HepG2 (cell line): ENCODE data around the gene NEURL1. TPM values are rescaled to one million over a fixed set of nuclear protein-coding genes. Genes with fewer than 3 reads are reported as not detected.

ENCODE experiments used
- BHLHE40 ChIP-seq: IDR thresholded peaks from 2 replicates; pipeline ENCODE4 v1.6.1; 2011; ENCODE audit warnings: low read length, improper control_type of control experiment
- HES4 ChIP-seq: sonication (generic); formaldehyde crosslinking; IDR thresholded peaks from 2 replicates; pipeline ENCODE4 v1.9.0; 2021; ENCODE audit warnings: mild to moderate bottlenecking, missing genetic modification reagents, borderline replicate concordance
- MTF1 ChIP-seq: sonication (generic); formaldehyde crosslinking; IDR thresholded peaks from 2 replicates; pipeline ENCODE4 v1.5.0; 2020; ENCODE audit warnings: missing genetic modification reagents
- NFYB ChIP-seq: sonication (generic); formaldehyde crosslinking; IDR thresholded peaks from 2 replicates; pipeline ENCODE4 v1.4.0; 2020; ENCODE audit warnings: missing genetic modification reagents
- NR2F1 ChIP-seq, 2 experiments: fragments of 450-650 bp in 1 of 2; formaldehyde crosslinking in 1 of 2; IDR thresholded peaks; 2 replicates each; pipeline versions ENCODE4 v1.5.0 to v1.6.1; 2016 to 2020; ENCODE audit warnings: mild to moderate bottlenecking in 1 of 2, missing compliant biosample characterization in 1 of 2, missing genetic modification reagents in 1 of 2, moderate library complexity in 1 of 2
- PCBP2 ChIP-seq: fragments of 200-400 bp; formaldehyde crosslinking; optimal IDR thresholded peaks from 2 replicates; pipeline ENCODE3; 2018; ENCODE audit warnings: low read length, low read depth; ENCODE audit not compliant: poor library complexity, severe bottlenecking
- RFX1 ChIP-seq: fragments of 450-650 bp; IDR thresholded peaks from 2 replicates; pipeline ENCODE4 v1.6.1; 2017
- ZFP37 ChIP-seq: sonication (generic); formaldehyde crosslinking; IDR thresholded peaks from 2 replicates; pipeline ENCODE4 v1.4.0; 2020; ENCODE audit warnings: missing genetic modification reagents, borderline replicate concordance
- ZNF232 ChIP-seq: sonication (generic); formaldehyde crosslinking; IDR thresholded peaks from 2 replicates; pipeline ENCODE4 v1.4.0; 2020; ENCODE audit warnings: missing genetic modification reagents, borderline replicate concordance
- ZNF235 ChIP-seq: sonication (generic); formaldehyde crosslinking; IDR thresholded peaks from 2 replicates; pipeline ENCODE4 v1.8.1; 2023; ENCODE audit warnings: mild to moderate bottlenecking, missing genetic modification reagents, borderline replicate concordance
- ZNF296 ChIP-seq: sonication (generic); formaldehyde crosslinking; conservative IDR thresholded peaks from 2 replicates; pipeline ENCODE4 v1.5.0; 2020; ENCODE audit warnings: mild to moderate bottlenecking, missing genetic modification reagents
- ZNF382 ChIP-seq: sonication (generic); formaldehyde crosslinking; IDR thresholded peaks from 2 replicates; pipeline ENCODE4 v1.5.0; 2020; ENCODE audit warnings: missing genetic modification reagents, mild to moderate bottlenecking, borderline replicate concordance
- ZNF432 ChIP-seq: sonication (generic); formaldehyde crosslinking; IDR thresholded peaks from 2 replicates; pipeline ENCODE4 v1.5.0; 2020; ENCODE audit warnings: missing genetic modification reagents, mild to moderate bottlenecking, borderline replicate concordance
- ZNF652 ChIP-seq: IDR thresholded peaks from 2 replicates; pipeline ENCODE4 v1.6.1; 2016; ENCODE audit warnings: low read depth, borderline replicate concordance
- ZNF775 ChIP-seq: sonication (generic); formaldehyde crosslinking; IDR thresholded peaks from 2 replicates; pipeline ENCODE4 v1.4.0; 2020; ENCODE audit warnings: missing genetic modification reagents, mild to moderate bottlenecking, moderate library complexity, borderline replicate concordance
- polyA plus RNA-seq, 8 experiments: library from polyadenylated mRNA; depleted of rRNA in 3 of 8; stranded (reverse) in 7 of 8; unstranded in 1 of 8; fragments of >200 nt; fragmentation: Illumina TruSeq in 4 of 8; extraction: Trizol in 4 of 8; gene quantifications; 2 replicates each; pipeline versions ENCODE4 v1.2.1 to v1.2.3, GENCODE V29; 2011 to 2016; ENCODE audit warnings: low read depth in 4 of 8, missing spikeins in 1 of 8, mixed read lengths in 1 of 8; ENCODE audit not compliant: insufficient read depth in 1 of 8
- total RNA-seq, 5 experiments: library from RNA; depleted of rRNA; stranded (reverse); fragments of >200 nt; fragmentation: Illumina TruSeq; extraction: Trizol; gene quantifications; 2 replicates each; pipeline ENCODE4 v1.2.3, GENCODE V29; 2016; ENCODE audit warnings: low read depth in 1 of 5
- TF ChIP-seq, protein P1 (sequence below): sonication (generic); formaldehyde crosslinking; IDR thresholded peaks from 2 replicates; pipeline ENCODE4 v1.8.1; 2022; ENCODE audit warnings: mild to moderate bottlenecking, missing genetic modification reagents
- TF ChIP-seq, protein P2 (sequence below): sonication (generic); formaldehyde crosslinking; IDR thresholded peaks from 2 replicates; pipeline ENCODE4 v1.4.0; 2020; ENCODE audit warnings: missing genetic modification reagents, borderline replicate concordance
- TF ChIP-seq, protein P3 (sequence below): sonication (generic); IDR thresholded peaks from 2 replicates; pipeline ENCODE4 v1.6.1; 2016; ENCODE audit warnings: low read depth, borderline replicate concordance
- TF ChIP-seq, protein P4 (sequence below), 2 experiments: sonication (generic) in 1 of 2; formaldehyde crosslinking in 1 of 2; IDR thresholded peaks; 2 replicates each; pipeline versions ENCODE4 v1.4.0 to v1.6.1; 2016 to 2020; ENCODE audit warnings: borderline replicate concordance in 1 of 2, low read depth in 1 of 2, mild to moderate bottlenecking in 1 of 2, missing genetic modification reagents in 1 of 2

The NEURL1 gene
- total and polyA plus RNA-seq, 2 of the 13 experiments (the other 11 are each of a cell fraction or from before 2014, with no cell fraction given), result not detected

DNA sequence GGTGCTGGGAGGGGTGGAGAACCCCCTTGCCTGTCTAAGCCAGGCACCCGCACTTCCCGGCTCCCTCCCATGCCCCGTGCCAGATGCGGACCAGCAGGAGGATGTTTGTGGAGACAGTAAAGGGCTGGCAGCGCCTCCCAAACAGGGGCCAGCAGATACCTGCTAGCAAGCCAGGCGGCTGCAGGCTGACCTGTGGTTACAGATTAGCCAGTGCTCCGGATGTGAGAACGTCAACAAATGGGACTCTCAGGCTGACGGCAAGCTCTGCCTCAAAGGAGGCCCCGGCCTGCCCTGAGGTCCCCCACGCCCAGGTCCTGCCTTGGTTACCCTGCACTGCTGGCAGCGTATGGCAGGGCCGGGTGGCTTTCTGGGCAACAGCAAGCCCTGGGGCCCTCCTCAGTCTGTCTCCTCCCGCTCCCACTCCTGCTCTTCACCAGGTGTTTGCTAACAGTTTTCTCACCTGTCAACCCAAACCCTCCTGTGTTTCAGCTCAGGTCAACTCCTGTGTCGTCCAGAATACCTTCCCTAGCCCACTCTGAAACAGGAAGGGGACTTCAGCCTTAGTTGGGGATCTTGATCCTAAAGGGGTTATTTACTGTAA is 85.4 kb downstream of the NEURL1 start (continued):
- no peak for TF ChIP-seq ZNF235
- no peak for TF ChIP-seq NFYB (CRISPR knock-in tag)
- TF ChIP-seq ZNF232 (CRISPR knock-in tag), result no peak
- no peak for TF ChIP-seq BHLHE40
- TF ChIP-seq MTF1 (CRISPR knock-in tag), result no peak
- TF ChIP-seq, protein P1, sequence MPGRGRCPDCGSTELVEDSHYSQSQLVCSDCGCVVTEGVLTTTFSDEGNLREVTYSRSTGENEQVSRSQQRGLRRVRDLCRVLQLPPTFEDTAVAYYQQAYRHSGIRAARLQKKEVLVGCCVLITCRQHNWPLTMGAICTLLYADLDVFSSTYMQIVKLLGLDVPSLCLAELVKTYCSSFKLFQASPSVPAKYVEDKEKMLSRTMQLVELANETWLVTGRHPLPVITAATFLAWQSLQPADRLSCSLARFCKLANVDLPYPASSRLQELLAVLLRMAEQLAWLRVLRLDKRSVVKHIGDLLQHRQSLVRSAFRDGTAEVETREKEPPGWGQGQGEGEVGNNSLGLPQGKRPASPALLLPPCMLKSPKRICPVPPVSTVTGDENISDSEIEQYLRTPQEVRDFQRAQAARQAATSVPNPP, result no peak
- TF ChIP-seq ZNF775, result no peak
- TF ChIP-seq RFX1, result no peak
- no peak for TF ChIP-seq PCBP2
- no peak for TF ChIP-seq ZNF382 (CRISPR knock-in tag)
- TF ChIP-seq, protein P2, sequence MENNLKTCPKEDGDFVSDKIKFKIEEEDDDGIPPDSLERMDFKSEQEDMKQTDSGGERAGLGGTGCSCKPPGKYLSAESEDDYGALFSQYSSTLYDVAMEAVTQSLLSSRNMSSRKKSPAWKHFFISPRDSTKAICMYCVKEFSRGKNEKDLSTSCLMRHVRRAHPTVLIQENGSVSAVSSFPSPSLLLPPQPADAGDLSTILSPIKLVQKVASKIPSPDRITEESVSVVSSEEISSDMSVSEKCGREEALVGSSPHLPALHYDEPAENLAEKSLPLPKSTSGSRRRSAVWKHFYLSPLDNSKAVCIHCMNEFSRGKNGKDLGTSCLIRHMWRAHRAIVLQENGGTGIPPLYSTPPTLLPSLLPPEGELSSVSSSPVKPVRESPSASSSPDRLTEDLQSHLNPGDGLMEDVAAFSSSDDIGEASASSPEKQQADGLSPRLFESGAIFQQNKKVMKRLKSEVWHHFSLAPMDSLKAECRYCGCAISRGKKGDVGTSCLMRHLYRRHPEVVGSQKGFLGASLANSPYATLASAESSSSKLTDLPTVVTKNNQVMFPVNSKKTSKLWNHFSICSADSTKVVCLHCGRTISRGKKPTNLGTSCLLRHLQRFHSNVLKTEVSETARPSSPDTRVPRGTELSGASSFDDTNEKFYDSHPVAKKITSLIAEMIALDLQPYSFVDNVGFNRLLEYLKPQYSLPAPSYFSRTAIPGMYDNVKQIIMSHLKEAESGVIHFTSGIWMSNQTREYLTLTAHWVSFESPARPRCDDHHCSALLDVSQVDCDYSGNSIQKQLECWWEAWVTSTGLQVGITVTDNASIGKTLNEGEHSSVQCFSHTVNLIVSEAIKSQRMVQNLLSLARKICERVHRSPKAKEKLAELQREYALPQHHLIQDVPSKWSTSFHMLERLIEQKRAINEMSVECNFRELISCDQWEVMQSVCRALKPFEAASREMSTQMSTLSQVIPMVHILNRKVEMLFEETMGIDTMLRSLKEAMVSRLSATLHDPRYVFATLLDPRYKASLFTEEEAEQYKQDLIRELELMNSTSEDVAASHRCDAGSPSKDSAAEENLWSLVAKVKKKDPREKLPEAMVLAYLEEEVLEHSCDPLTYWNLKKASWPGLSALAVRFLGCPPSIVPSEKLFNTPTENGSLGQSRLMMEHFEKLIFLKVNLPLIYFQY, result no peak
- TF ChIP-seq, protein P3, sequence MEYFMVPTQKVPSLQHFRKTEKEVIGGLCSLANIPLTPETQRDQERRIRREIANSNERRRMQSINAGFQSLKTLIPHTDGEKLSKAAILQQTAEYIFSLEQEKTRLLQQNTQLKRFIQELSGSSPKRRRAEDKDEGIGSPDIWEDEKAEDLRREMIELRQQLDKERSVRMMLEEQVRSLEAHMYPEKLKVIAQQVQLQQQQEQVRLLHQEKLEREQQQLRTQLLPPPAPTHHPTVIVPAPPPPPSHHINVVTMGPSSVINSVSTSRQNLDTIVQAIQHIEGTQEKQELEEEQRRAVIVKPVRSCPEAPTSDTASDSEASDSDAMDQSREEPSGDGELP, result peak; percentile 84; the same call in 1 of the 2 replicates
- TF ChIP-seq, protein P4, sequence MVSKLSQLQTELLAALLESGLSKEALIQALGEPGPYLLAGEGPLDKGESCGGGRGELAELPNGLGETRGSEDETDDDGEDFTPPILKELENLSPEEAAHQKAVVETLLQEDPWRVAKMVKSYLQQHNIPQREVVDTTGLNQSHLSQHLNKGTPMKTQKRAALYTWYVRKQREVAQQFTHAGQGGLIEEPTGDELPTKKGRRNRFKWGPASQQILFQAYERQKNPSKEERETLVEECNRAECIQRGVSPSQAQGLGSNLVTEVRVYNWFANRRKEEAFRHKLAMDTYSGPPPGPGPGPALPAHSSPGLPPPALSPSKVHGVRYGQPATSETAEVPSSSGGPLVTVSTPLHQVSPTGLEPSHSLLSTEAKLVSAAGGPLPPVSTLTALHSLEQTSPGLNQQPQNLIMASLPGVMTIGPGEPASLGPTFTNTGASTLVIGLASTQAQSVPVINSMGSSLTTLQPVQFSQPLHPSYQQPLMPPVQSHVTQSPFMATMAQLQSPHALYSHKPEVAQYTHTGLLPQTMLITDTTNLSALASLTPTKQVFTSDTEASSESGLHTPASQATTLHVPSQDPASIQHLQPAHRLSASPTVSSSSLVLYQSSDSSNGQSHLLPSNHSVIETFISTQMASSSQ (IDR thresholded peaks at IDR 0.05; ENCODE audit: low read depth), result peak; percentile 91
- TF ChIP-seq, protein P4 (CRISPR knock-in tag; IDR thresholded peaks at IDR 0.05; ENCODE audit: borderline replicate concordance), result peak; percentile 98
- no peak for TF ChIP-seq HES4
- TF ChIP-seq ZNF432 (CRISPR knock-in tag), result no peak
- peak in 1 of 2 experiments; percentile 51; a peak in 1 of 4 replicates for TF ChIP-seq NR2F1 (CRISPR knock-in tag; IDR thresholded peaks at IDR 0.05)
- TF ChIP-seq ZNF296 (CRISPR knock-in tag), result no peak
- no peak; the same call in 1 of the 2 replicates for TF ChIP-seq ZFP37
- peak; percentile 12; the same call in 1 of the 2 replicates for TF ChIP-seq ZNF652 (CRISPR knock-in tag)
